MM.1S (cell line): ENCODE data around the gene SPESP1.
"Not testable (repeated sequence)": the region's sequence is repeated elsewhere in the genome, so short reads cannot be mapped to it uniquely, and the experiment has no call there.

ENCODE experiments used
- EZH2 ChIP-seq: fragments of 300-600 bp; sonication (generic); optimal IDR thresholded peaks from 2 replicates; pipeline ENCODE3; 2017; ENCODE audit warnings: low read depth, mild to moderate bottlenecking, antibody characterized with exemption, low read length, mixed read lengths
- EZH2phosphoT487 ChIP-seq: fragments of 300-600 bp; sonication (generic); IDR thresholded peaks from 2 replicates; pipeline ENCODE4 v1.6.1; 2018; ENCODE audit warnings: antibody characterized with exemption, low read length

- not testable (repeated sequence) for TF ChIP-seq EZH2phosphoT487, EZH2
Observed at GRCh38 chr15:68975651-68976160, 45.4 kb downstream of the SPESP1 start.
